ENCODE measurements around the gene MPO. TPM values are rescaled to one million over a fixed set of nuclear protein-coding genes. Genes with fewer than 3 reads are reported as not detected.

The MPO gene
- total and polyA plus RNA-seq, 2 experiments from 2014 or later: not detected

- no peak overlapping the region for H3K9ac ChIP-seq
- no peak for DNase-seq
- no peaks in the 10 kb centered on the region for H3K9me2 ChIP-seq (ENCODE audit: insufficient read depth)
- H3K4me2 ChIP-seq (ENCODE audit: unreplicated experiment): no peak overlapping the region
- no peak overlapping the region for H2AFZ ChIP-seq
- H3K4me1 ChIP-seq (ENCODE audit: insufficient read depth): no peaks in the 10 kb centered on the region
- H3K9me3 ChIP-seq (ENCODE audit: low read depth): no peaks in the 10 kb centered on the region
- TF ChIP-seq EZH2phosphoT487 (IDR thresholded peaks at IDR 0.05; ENCODE audit: insufficient read depth, low read depth) (no peak), EZH2 (IDR thresholded peaks at IDR 0.05; ENCODE audit: insufficient read depth, poor library complexity, severe bottlenecking) (no peak)
- no peaks in the 10 kb centered on the region for H3K79me2 ChIP-seq (ENCODE audit: insufficient read depth)
- H4K20me1 ChIP-seq (ENCODE audit: insufficient read depth): no peaks in the 10 kb centered on the region
- no peaks in the 10 kb centered on the region for H3K36me3 ChIP-seq (ENCODE audit: low read depth)
- no peak overlapping the region for H3K27ac ChIP-seq
- in situ Hi-C loops (cut with MboI): no loop called here
- no peaks in the 10 kb centered on the region for H3F3A ChIP-seq (ENCODE audit: insufficient read depth)
- WGBS, 2 experiments (ENCODE audit: low coverage in 1 of 2, low lambda C conversion rate in 2 of 2, missing lambda C conversion rate in 2 of 2): 38 to 43% methylated on average over 9 of the region's 9 CpGs
- no peak overlapping the region for H3K4me3 ChIP-seq
- 0 out of 2 replicates have a peak, but pooled peaks cover 11% of the 10 kb centered on the region for H3K27me3 ChIP-seq (replicated peaks; ENCODE audit: insufficient read depth)
These were observed 11.0 kb downstream of the MPO start for GRCh38 chr17:58269557-58270291.

- Histone ChIP-seq H2AFZ (no peak overlapping the region), H3K27me3 (replicated peaks; ENCODE audit: insufficient read depth) (peaks cover 19% of the 10 kb centered on the region; the same call in 1 of the 2 replicates), H3K36me3 (ENCODE audit: low read depth) (no peaks in the 10 kb centered on the region), H3K27ac (no peak overlapping the region), H3F3A (ENCODE audit: insufficient read depth) (no peaks in the 10 kb centered on the region), H3K9ac (no peak overlapping the region), H3K4me2 (ENCODE audit: unreplicated experiment) (no peak overlapping the region), H4K20me1 (ENCODE audit: insufficient read depth) (no peaks in the 10 kb centered on the region), H3K4me3 (no peak overlapping the region), H3K9me3 (ENCODE audit: low read depth) (no peaks in the 10 kb centered on the region), H3K4me1 (ENCODE audit: insufficient read depth) (no peaks in the 10 kb centered on the region), H3K9me2 (ENCODE audit: insufficient read depth) (no peaks in the 10 kb centered on the region), H3K79me2 (ENCODE audit: insufficient read depth) (no peaks in the 10 kb centered on the region)
- in situ Hi-C loops (cut with MboI): no loop called here
- WGBS, 2 experiments (ENCODE audit: low coverage in 1 of 2, low lambda C conversion rate in 2 of 2, missing lambda C conversion rate in 2 of 2): 30 to 42% methylated on average over 6 of the region's 6 CpGs
- TF ChIP-seq EZH2phosphoT487 (IDR thresholded peaks at IDR 0.05; ENCODE audit: insufficient read depth, low read depth) (no peak), EZH2 (IDR thresholded peaks at IDR 0.05; ENCODE audit: insufficient read depth, poor library complexity, severe bottlenecking) (no peak)
- no peak for DNase-seq
These were observed 11.8 kb downstream of the MPO start for GRCh38 chr17:58268774-58269556.

- Histone ChIP-seq H3K79me2 (ENCODE audit: insufficient read depth) (no peaks in the 10 kb centered on the region), H3K4me1 (ENCODE audit: insufficient read depth) (no peaks in the 10 kb centered on the region), H3K27me3 (replicated peaks; ENCODE audit: insufficient read depth) (peaks cover 24% of the 10 kb centered on the region; the same call in 1 of the 2 replicates), H4K20me1 (ENCODE audit: insufficient read depth) (no peaks in the 10 kb centered on the region), H3K4me2 (ENCODE audit: unreplicated experiment) (no peak overlapping the region), H3K9me3 (ENCODE audit: low read depth) (no peaks in the 10 kb centered on the region), H3F3A (ENCODE audit: insufficient read depth) (no peaks in the 10 kb centered on the region), H3K9ac (no peak overlapping the region), H3K36me3 (ENCODE audit: low read depth) (no peaks in the 10 kb centered on the region), H3K9me2 (ENCODE audit: insufficient read depth) (no peaks in the 10 kb centered on the region), H3K27ac (no peak overlapping the region), H2AFZ (no peak overlapping the region), H3K4me3 (no peak overlapping the region)
- no peak for TF ChIP-seq EZH2 (IDR thresholded peaks at IDR 0.05; ENCODE audit: insufficient read depth, poor library complexity, severe bottlenecking)
- TF ChIP-seq EZH2phosphoT487 (IDR thresholded peaks at IDR 0.05; ENCODE audit: insufficient read depth, low read depth): no peak
- in situ Hi-C loops (cut with MboI): no loop called here
- 60 to 64% methylated on average over 9 to 12 of the region's 12 CpGs for WGBS, 2 experiments (ENCODE audit: low coverage in 1 of 2, low lambda C conversion rate in 2 of 2, missing lambda C conversion rate in 2 of 2)
- DNase-seq: no peak
These were observed 12.4 kb downstream of the MPO start for GRCh38 chr17:58268326-58268725.

GRCh38 chr17:58267347-58268324 is 13.1 kb downstream of the MPO start:
- Histone ChIP-seq H4K20me1 (ENCODE audit: insufficient read depth) (no peaks in the 10 kb centered on the region), H3K4me3 (no peak overlapping the region), H2AFZ (no peak overlapping the region), H3K27me3 (replicated peaks; ENCODE audit: insufficient read depth) (peaks cover 31% of the 10 kb centered on the region; the same call in 1 of the 2 replicates), H3F3A (ENCODE audit: insufficient read depth) (no peaks in the 10 kb centered on the region), H3K4me1 (ENCODE audit: insufficient read depth) (no peaks in the 10 kb centered on the region), H3K36me3 (ENCODE audit: low read depth) (no peaks in the 10 kb centered on the region), H3K79me2 (ENCODE audit: insufficient read depth) (no peaks in the 10 kb centered on the region), H3K9me2 (ENCODE audit: insufficient read depth) (no peaks in the 10 kb centered on the region), H3K4me2 (ENCODE audit: unreplicated experiment) (no peak overlapping the region), H3K9ac (no peak overlapping the region), H3K9me3 (ENCODE audit: low read depth) (no peaks in the 10 kb centered on the region), H3K27ac (no peak overlapping the region)
- WGBS, 2 experiments (ENCODE audit: low coverage in 1 of 2, low lambda C conversion rate in 2 of 2, missing lambda C conversion rate in 2 of 2): 46% methylated on average over 22 of the region's 22 CpGs
- in situ Hi-C loops (cut with MboI): no loop called here
- TF ChIP-seq EZH2 (IDR thresholded peaks at IDR 0.05; ENCODE audit: insufficient read depth, poor library complexity, severe bottlenecking): no peak
- no peak for DNase-seq

Data from GM23248 (cell line).